ENCODE measurements around the gene ZNF142. TPM values are rescaled to one million over a fixed set of nuclear protein-coding genes. Genes with fewer than 3 reads are reported as not detected.
"Not testable (repeated sequence)": the region's sequence is repeated elsewhere in the genome, so short reads cannot be mapped to it uniquely, and the experiment has no call there.

ZNF142 gene
- total RNA-seq = 21.3 TPM
- long read RNA-seq, partial matches to known transcripts = 10 of 12 reads
- long read RNA-seq, other reads (novel, unspliced or antisense) = 2 of 12 reads

- DNase-seq (ENCODE audit: low spot score) = peak; percentile 97
- intact Hi-C loops (cut with DNase I) = loop anchor here (10.0 kb wide), 1 partner anchor 255 kb away; no protein-coding TSS in a partner anchor
These were observed at the start of gene ZNF142, which contains the start of gene BCS1L for GRCh38 chr2:218659258-218659987. Gene ZNF142 (minus strand): TSS chr2:218659623. CDS start chr2:218656429, 3,194 bp downstream. Gene BCS1L (plus strand): TSS chr2:218659683. CDS start chr2:218660988, 1,305 bp downstream.

GRCh38 chr2:218708086-218708485 lies 48.7 kb upstream of the ZNF142 start:
- intact Hi-C loops (cut with DNase I) = no loop called here

GRCh38 chr2:218703341-218703740 lies 43.9 kb upstream of the ZNF142 start:
- intact Hi-C loops (cut with DNase I) = no loop called here
- DNase-seq (ENCODE audit: low spot score) = no peak

More at GRCh38 chr2:218708086-218708485, 48.7 kb upstream of the ZNF142 start:
- DNase-seq (ENCODE audit: low spot score) = no peak

- intact Hi-C loops (cut with DNase I) = no loop called here
- DNase-seq (ENCODE audit: low spot score) = no peak
These were observed 42.4 kb upstream of the ZNF142 start for GRCh38 chr2:218701806-218702205.

GRCh38 chr2:218698885-218699284 lies 39.5 kb upstream of the ZNF142 start:
- no peak for DNase-seq (ENCODE audit: low spot score)
- intact Hi-C loops (cut with DNase I) = no loop called here

GRCh38 chr2:218694405-218695145 lies 35.2 kb upstream of the ZNF142 start:
- intact Hi-C loops (cut with DNase I) = no loop called here

GRCh38 chr2:218691234-218691633 lies 31.8 kb upstream of the ZNF142 start:
- no peak for DNase-seq (ENCODE audit: low spot score)
- intact Hi-C loops (cut with DNase I) = no loop called here

More at GRCh38 chr2:218694405-218695145, 35.2 kb upstream of the ZNF142 start:
- DNase-seq (ENCODE audit: low spot score) = no peak

- DNase-seq (ENCODE audit: low spot score) = not testable (repeated sequence)
- intact Hi-C loops (cut with DNase I) = loop anchor here (5.0 kb wide), 1 partner anchor 160 kb away; no protein-coding TSS in a partner anchor
These were observed 28.1 kb upstream of the ZNF142 start for GRCh38 chr2:218687400-218688060.

- DNase-seq (ENCODE audit: low spot score) = no peak
- intact Hi-C loops (cut with DNase I) = no loop called here
These were observed 20.6 kb upstream of the ZNF142 start for GRCh38 chr2:218680061-218680460.

GRCh38 chr2:218679119-218679518 lies 19.7 kb upstream of the ZNF142 start:
- DNase-seq (ENCODE audit: low spot score) = peak; percentile 7
- intact Hi-C loops (cut with DNase I) = no loop called here

- peak; percentile 94 for DNase-seq (ENCODE audit: low spot score)
- intact Hi-C loops (cut with DNase I) = no loop called here
These were observed 12.5 kb upstream of the ZNF142 start, which contains the start of the genes RNF25 and STK36 for GRCh38 chr2:218671654-218672566. Gene RNF25 (minus strand): TSS chr2:218672002. CDS start chr2:218671970, 32 bp downstream. Gene STK36 (plus strand): TSS chr2:218672086. CDS start chr2:218672830, 744 bp downstream.

GRCh38 chr2:218671097-218671653 lies 11.8 kb upstream of the ZNF142 start:
- DNase-seq (ENCODE audit: low spot score) = no peak
- intact Hi-C loops (cut with DNase I) = no loop called here

- no peak for DNase-seq (ENCODE audit: low spot score)
- intact Hi-C loops (cut with DNase I) = no loop called here
These were observed 5.2 kb upstream of the ZNF142 start for GRCh38 chr2:218664653-218665052.

- no peak for DNase-seq (ENCODE audit: low spot score)
- intact Hi-C loops (cut with DNase I) = no loop called here
These were observed 4.5 kb upstream of the ZNF142 start for GRCh38 chr2:218663901-218664300.

- intact Hi-C loops (cut with DNase I) = no loop called here
- DNase-seq (ENCODE audit: low spot score) = no peak
These were observed 3.4 kb upstream of the ZNF142 start for GRCh38 chr2:218662827-218663226.

- DNase-seq (ENCODE audit: low spot score) = no peak
- intact Hi-C loops (cut with DNase I) = no loop called here
These were observed 3.0 kb upstream of the ZNF142 start for GRCh38 chr2:218662377-218662776.

GRCh38 chr2:218659988-218660358 lies 550 bp upstream of the ZNF142 start:
- DNase-seq (ENCODE audit: low spot score) = no peak
- intact Hi-C loops (cut with DNase I) = loop anchor here (10.0 kb wide), 1 partner anchor 255 kb away; no protein-coding TSS in a partner anchor

- DNase-seq (ENCODE audit: low spot score) = no peak
- intact Hi-C loops (cut with DNase I) = loop anchor here (10.0 kb wide), 1 partner anchor 254 kb away; no protein-coding TSS in a partner anchor
These were observed 659 bp downstream of the ZNF142 start for GRCh38 chr2:218658671-218659257.

Data from cardiac septum (tissue), 1 donor.